ENCODE data around the gene PACSIN2. TPM values are rescaled to one million over a fixed set of nuclear protein-coding genes. Genes with fewer than 3 reads are reported as not detected.

PACSIN2 gene
- total RNA-seq, 2 donors from 2014 or later: 78.0 to 87.1 TPM

GRCh38 chr22:42969348-42969975, 45.5 kb downstream of the PACSIN2 start:
- intact Hi-C loops (cut with DNase I): loop anchor here (5.0 kb wide), 1 partner anchor 102 kb away; no protein-coding TSS in a partner anchor

DNA sequence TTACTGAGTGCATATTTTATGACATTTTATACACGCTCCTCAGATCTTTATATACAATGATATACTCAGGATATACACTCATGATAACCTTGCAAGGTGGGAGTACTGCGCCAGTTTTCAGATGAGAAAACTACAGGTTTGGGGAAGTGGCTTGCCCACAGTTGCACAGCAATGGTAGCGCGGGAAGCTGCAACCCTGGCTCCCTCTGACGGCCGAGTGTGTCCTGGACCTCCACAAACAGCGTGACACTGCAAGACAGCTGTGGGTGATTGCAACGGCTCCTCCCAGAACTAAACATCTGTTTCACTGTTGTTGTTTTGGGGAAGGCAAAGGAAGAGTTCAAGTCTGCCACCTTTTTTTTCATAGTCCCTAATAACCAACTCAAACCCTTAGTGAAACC, 47.0 kb downstream of the PACSIN2 start:
- TF ChIP-seq POLR2AphosphoS5 (IDR thresholded peaks at IDR 0.05) (no peak), CTCF (IDR thresholded peaks at IDR 0.05) (peak in 1 of 4 experiments; percentile 20)
- WGBS: 87% methylated on average over 8 of the region's 8 CpGs
- no peaks in the 10 kb centered on the region for H3K9me3 ChIP-seq
- H3K4me3 ChIP-seq: no peak overlapping the region
- no peak for DNase-seq (ENCODE audit: low spot score)
- H3K27ac ChIP-seq: no peak overlapping the region
- H3K27me3 ChIP-seq (replicated peaks; ENCODE audit: insufficient read depth): no peaks in the 10 kb centered on the region
- intact Hi-C loops (cut with DNase I): loop anchor here (1.0 to 5.0 kb wide), 2 partner anchors 40 to 101 kb away; no protein-coding TSS in a partner anchor
- no peaks in the 10 kb centered on the region for H3K36me3 ChIP-seq
- peaks cover 11% of the 10 kb centered on the region for H3K4me1 ChIP-seq (replicated peaks)

More at GRCh38 chr22:42969348-42969975, 45.5 kb downstream of the PACSIN2 start:
- no peak for DNase-seq (ENCODE audit: low spot score)
- H3K4me1 ChIP-seq (replicated peaks): no peaks in the 10 kb centered on the region
- H3K4me3 ChIP-seq: no peak overlapping the region
- no peaks in the 10 kb centered on the region for H3K27me3 ChIP-seq (replicated peaks; ENCODE audit: insufficient read depth)
- TF ChIP-seq POLR2A (IDR thresholded peaks at IDR 0.05) (no peak), CTCF (IDR thresholded peaks at IDR 0.05) (no peak), POLR2AphosphoS5 (IDR thresholded peaks at IDR 0.05) (no peak)
- no peak overlapping the region for H3K27ac ChIP-seq
- no peaks in the 10 kb centered on the region for H3K36me3 ChIP-seq
- H3K9me3 ChIP-seq: no peaks in the 10 kb centered on the region
- 85% methylated on average over 12 of the region's 12 CpGs for WGBS

- no peaks in the 10 kb centered on the region for H3K27me3 ChIP-seq (replicated peaks; ENCODE audit: insufficient read depth)
- H3K9me3 ChIP-seq: no peaks in the 10 kb centered on the region
- peaks cover 18% of the 10 kb centered on the region for H3K4me1 ChIP-seq (replicated peaks)
- intact Hi-C loops (cut with DNase I): loop anchor here (1.0 to 5.0 kb wide), 2 partner anchors 39 to 100 kb away; no protein-coding TSS in a partner anchor
- no peaks in the 10 kb centered on the region for H3K36me3 ChIP-seq
- TF ChIP-seq CTCF (IDR thresholded peaks at IDR 0.05) (no peak), POLR2AphosphoS5 (IDR thresholded peaks at IDR 0.05) (no peak), POLR2A (IDR thresholded peaks at IDR 0.05) (no peak)
- peak overlapping the region in 1 of 2 donors; percentile 16 for H3K27ac ChIP-seq
- DNase-seq (ENCODE audit: low spot score): no peak
- WGBS: 81% methylated on average over 8 of the region's 8 CpGs
- H3K4me3 ChIP-seq: no peak overlapping the region
Measured at GRCh38 chr22:42967005-42967404, 47.9 kb downstream of the PACSIN2 start.

DNA sequence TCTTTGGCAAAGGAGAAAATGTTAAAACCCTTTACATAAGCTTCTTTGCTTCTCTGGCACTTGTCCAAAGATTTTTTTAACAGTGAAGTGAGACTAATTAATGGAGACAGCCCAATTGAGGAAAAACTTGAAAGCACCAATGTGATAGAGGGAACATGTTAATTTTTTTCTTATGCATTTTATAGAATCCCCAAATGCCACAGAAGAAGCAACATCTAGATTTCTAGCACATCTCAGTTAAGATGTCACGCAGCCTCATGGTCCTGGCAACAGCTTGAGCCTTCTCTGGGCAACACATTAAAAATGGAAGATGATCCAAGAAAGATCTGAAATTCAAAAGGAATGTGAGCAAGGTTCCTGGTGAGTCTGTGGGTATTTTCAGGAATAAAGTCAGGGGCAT, 48.5 kb downstream of the PACSIN2 start:
- H3K9me3 ChIP-seq: no peaks in the 10 kb centered on the region
- H3K27me3 ChIP-seq (replicated peaks; ENCODE audit: insufficient read depth): no peaks in the 10 kb centered on the region
- intact Hi-C loops (cut with DNase I): loop anchor here (5.0 kb wide), 1 partner anchor 99 kb away; no protein-coding TSS in a partner anchor
- H3K27ac ChIP-seq: peak overlapping the region in 1 of 2 donors; percentile 16
- H3K4me3 ChIP-seq: no peak overlapping the region
- TF ChIP-seq POLR2A (IDR thresholded peaks at IDR 0.05) (no peak), POLR2AphosphoS5 (IDR thresholded peaks at IDR 0.05) (no peak), CTCF (IDR thresholded peaks at IDR 0.05) (no peak)
- DNase-seq (ENCODE audit: low spot score): no peak
- H3K36me3 ChIP-seq: no peaks in the 10 kb centered on the region
- WGBS: 61% methylated on average over 1 of the region's 1 CpG
- H3K4me1 ChIP-seq (replicated peaks): peaks cover 22% of the 10 kb centered on the region
